DOHH2 (cell line): ENCODE results near the gene CD36.

Experiments used
- EZH2phosphoT487 ChIP-seq: fragments of 200-600 bp; sonication (generic); IDR thresholded peaks from 2 replicates; pipeline ENCODE4 v1.6.1; 2017; ENCODE audit warnings: borderline replicate concordance, mild to moderate bottlenecking, antibody characterized with exemption, low read length, moderate library complexity, mixed read lengths
- TF ChIP-seq, protein P1 (sequence below): fragments of 200-600 bp; sonication (generic); IDR thresholded peaks from one replicate; pipeline ENCODE4 v1.5.1; 2014; ENCODE audit warnings: antibody characterized with exemption, mild to moderate bottlenecking, low read depth, low read length; ENCODE audit not compliant: poor library complexity, severe bottlenecking

GRCh38 chr7:80699721-80700256 lies 61.3 kb downstream of the CD36 start:
- TF ChIP-seq, protein P1, sequence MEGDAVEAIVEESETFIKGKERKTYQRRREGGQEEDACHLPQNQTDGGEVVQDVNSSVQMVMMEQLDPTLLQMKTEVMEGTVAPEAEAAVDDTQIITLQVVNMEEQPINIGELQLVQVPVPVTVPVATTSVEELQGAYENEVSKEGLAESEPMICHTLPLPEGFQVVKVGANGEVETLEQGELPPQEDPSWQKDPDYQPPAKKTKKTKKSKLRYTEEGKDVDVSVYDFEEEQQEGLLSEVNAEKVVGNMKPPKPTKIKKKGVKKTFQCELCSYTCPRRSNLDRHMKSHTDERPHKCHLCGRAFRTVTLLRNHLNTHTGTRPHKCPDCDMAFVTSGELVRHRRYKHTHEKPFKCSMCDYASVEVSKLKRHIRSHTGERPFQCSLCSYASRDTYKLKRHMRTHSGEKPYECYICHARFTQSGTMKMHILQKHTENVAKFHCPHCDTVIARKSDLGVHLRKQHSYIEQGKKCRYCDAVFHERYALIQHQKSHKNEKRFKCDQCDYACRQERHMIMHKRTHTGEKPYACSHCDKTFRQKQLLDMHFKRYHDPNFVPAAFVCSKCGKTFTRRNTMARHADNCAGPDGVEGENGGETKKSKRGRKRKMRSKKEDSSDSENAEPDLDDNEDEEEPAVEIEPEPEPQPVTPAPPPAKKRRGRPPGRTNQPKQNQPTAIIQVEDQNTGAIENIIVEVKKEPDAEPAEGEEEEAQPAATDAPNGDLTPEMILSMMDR, result no peak
- no peak for TF ChIP-seq EZH2phosphoT487
